Cerebellar cortex (tissue), 1 donor: ENCODE measurements around the gene KLHDC9.

Experiments used
- DNase-seq: peaks from one replicate; pipeline ENCODE4 v3.0.0-alpha.2; 2015; ENCODE audit warnings: low spot score

KLHDC9 gene

GRCh38 chr1:161076410-161076809 lies 21.8 kb upstream of the KLHDC9 start:
- DNase-seq: no peak

- DNase-seq: no peak
Observed at GRCh38 chr1:161077426-161077825, 20.7 kb upstream of the KLHDC9 start.

GRCh38 chr1:161079436-161080110 lies 18.6 kb upstream of the KLHDC9 start:
- DNase-seq: no peak

GRCh38 chr1:161080441-161081405 lies 17.4 kb upstream of the KLHDC9 start:
- DNase-seq: no peak

- DNase-seq: no peak
Observed at GRCh38 chr1:161081519-161081918, 16.6 kb upstream of the KLHDC9 start.

GRCh38 chr1:161082483-161082882 lies 15.7 kb upstream of the KLHDC9 start:
- no peak for DNase-seq

- DNase-seq: no peak
Observed at GRCh38 chr1:161082996-161083747, 15.0 kb upstream of the KLHDC9 start.

- no peak for DNase-seq
Observed at GRCh38 chr1:161083748-161084596, 14.2 kb upstream of the KLHDC9 start.

- no peak for DNase-seq
Observed at GRCh38 chr1:161084597-161084988, 13.6 kb upstream of the KLHDC9 start.

- no peak for DNase-seq
Observed at GRCh38 chr1:161085165-161085564, 13.0 kb upstream of the KLHDC9 start.

GRCh38 chr1:161086457-161086856 lies 11.7 kb upstream of the KLHDC9 start:
- DNase-seq: no peak

GRCh38 chr1:161088587-161089110 lies 9.5 kb upstream of the KLHDC9 start:
- DNase-seq: no peak

- no peak for DNase-seq
Observed at GRCh38 chr1:161089251-161089924, 8.8 kb upstream of the KLHDC9 start, which contains the start of gene NECTIN4. Gene NECTIN4 (minus strand): TSS chr1:161089558. CDS start chr1:161089296, 262 bp downstream.

GRCh38 chr1:161089938-161090337 lies 8.2 kb upstream of the KLHDC9 start:
- DNase-seq: no peak

GRCh38 chr1:161090617-161091016 lies 7.5 kb upstream of the KLHDC9 start:
- no peak for DNase-seq

- no peak for DNase-seq
Observed at GRCh38 chr1:161091093-161091492, 7.1 kb upstream of the KLHDC9 start.

- no peak for DNase-seq
Observed at GRCh38 chr1:161091796-161092507, 6.2 kb upstream of the KLHDC9 start.

GRCh38 chr1:161092621-161093028 lies 5.5 kb upstream of the KLHDC9 start:
- no peak for DNase-seq

GRCh38 chr1:161094481-161094880 lies 3.7 kb upstream of the KLHDC9 start:
- DNase-seq: no peak

- DNase-seq: no peak
Observed at GRCh38 chr1:161095230-161095629, 2.9 kb upstream of the KLHDC9 start.
